Neural cell (in vitro differentiated cells): ENCODE data around the gene PITX1. TPM values are rescaled to one million over a fixed set of nuclear protein-coding genes. Genes with fewer than 3 reads are reported as not detected.

Experiments
- H2AFZ ChIP-seq: fragments of 200-600, 300-800 bp; sonication (generic), shearing (Covaris generic); 2 replicates; pipeline ENCODE4 v1.6.0; 2014; ENCODE audit warnings: low read depth, mild to moderate bottlenecking, antibody characterized with exemption, low read length, moderate library complexity
- H3F3A ChIP-seq: fragments of 200-600 bp; shearing (Covaris generic); 2 replicates; pipeline ENCODE4 v1.6.1; 2016; ENCODE audit warnings: mild to moderate bottlenecking, moderate library complexity, mixed read lengths, antibody characterized with exemption, low read length; ENCODE audit not compliant: insufficient read depth, poor library complexity, severe bottlenecking
- H3K27ac ChIP-seq: fragments of 200-600, 300-800 bp; sonication (generic), shearing (Covaris generic); 2 replicates; pipeline ENCODE4 v1.5.1; 2014; ENCODE audit warnings: mild to moderate bottlenecking, low read length, moderate library complexity
- H3K27me3 ChIP-seq: fragments of 300-800, 200-600 bp; sonication (generic), shearing (Covaris generic); 2 replicates; pipeline ENCODE4 v1.6.0; 2014; ENCODE audit warnings: mild to moderate bottlenecking, low read depth, low read length, moderate library complexity; ENCODE audit not compliant: insufficient read depth
- H3K36me3 ChIP-seq: fragments of 300-800, 200-600 bp; sonication (generic), shearing (Covaris generic); 2 replicates; pipeline ENCODE4 v1.5.1; 2014; ENCODE audit warnings: mild to moderate bottlenecking, antibody characterized with exemption, low read length, moderate library complexity; ENCODE audit not compliant: insufficient read depth
- H3K4me2 ChIP-seq: fragments of 300-800, 200-600 bp; sonication (generic), shearing (Covaris generic); 2 replicates; pipeline ENCODE4 v1.6.0; 2014; ENCODE audit warnings: mild to moderate bottlenecking, low read length
- H3K4me3 ChIP-seq: fragments of 300-800, 200-600 bp; sonication (generic), shearing (Covaris generic); 2 replicates; pipeline ENCODE4 v1.5.1; 2014; ENCODE audit warnings: mild to moderate bottlenecking, low read length, moderate library complexity
- H3K79me2 ChIP-seq: fragments of 200-600 bp; shearing (Covaris generic); replicated peaks from 2 replicates; pipeline ENCODE4 v1.6.0; 2014; ENCODE audit warnings: mild to moderate bottlenecking, low read length, moderate library complexity; ENCODE audit not compliant: insufficient read depth
- H3K9ac ChIP-seq: fragments of 300-800, 200-600 bp; sonication (generic), shearing (Covaris generic); 2 replicates; pipeline ENCODE4 v1.6.1; 2016; ENCODE audit warnings: mild to moderate bottlenecking, low read length, mixed read lengths
- H3K9me2 ChIP-seq: fragments of 200-600 bp; shearing (Covaris generic); 2 replicates; pipeline ENCODE4 v1.6.1; 2016; ENCODE audit warnings: mild to moderate bottlenecking, low read length, mixed read lengths; ENCODE audit not compliant: insufficient read depth
- H3K9me3 ChIP-seq: fragments of 200-600, 300-800 bp; sonication (generic), shearing (Covaris generic); 2 replicates; pipeline ENCODE4 v1.6.1; 2016; ENCODE audit warnings: mild to moderate bottlenecking, mixed run types, low read length, moderate library complexity, mixed read lengths
- H4K20me1 ChIP-seq: fragments of 200-600 bp; shearing (Covaris generic); 2 replicates; pipeline ENCODE4 v1.6.1; 2016; ENCODE audit warnings: mild to moderate bottlenecking, mixed run types; ENCODE audit not compliant: insufficient read depth
- CTCF ChIP-seq: fragments of 450-650 bp; IDR thresholded peaks from 2 replicates; pipeline ENCODE4 v1.5.1; 2014; ENCODE audit warnings: antibody characterized with exemption, mild to moderate bottlenecking, moderate library complexity; ENCODE audit not compliant: poor library complexity, severe bottlenecking
- EP300 ChIP-seq: fragments of 450-650 bp; conservative IDR thresholded peaks from 2 replicates; pipeline ENCODE4 v1.6.1; 2014; ENCODE audit warnings: antibody characterized with exemption, mild to moderate bottlenecking, moderate library complexity; ENCODE audit not compliant: poor library complexity, severe bottlenecking
- EZH2 ChIP-seq: fragments of 200-600, 300-800 bp; shearing (Covaris generic), sonication (generic); IDR thresholded peaks from 2 replicates; pipeline ENCODE4 v1.6.1; 2014; ENCODE audit warnings: antibody characterized with exemption, low read length, borderline replicate concordance, mild to moderate bottlenecking; ENCODE audit not compliant: insufficient read depth, poor library complexity, severe bottlenecking
- MXI1 ChIP-seq: fragments of 450-650 bp; conservative IDR thresholded peaks from 2 replicates; pipeline ENCODE4 v1.6.1; 2014; ENCODE audit warnings: antibody characterized with exemption, mild to moderate bottlenecking; ENCODE audit not compliant: poor library complexity, severe bottlenecking
- POLR2AphosphoS5 ChIP-seq: IDR thresholded peaks from 2 replicates; pipeline ENCODE4 v1.6.1; 2012
- RAD21 ChIP-seq: fragments of 450-650 bp; conservative IDR thresholded peaks from 2 replicates; pipeline ENCODE4 v1.6.1; 2014; ENCODE audit warnings: antibody characterized with exemption, mild to moderate bottlenecking, moderate library complexity
- SMC3 ChIP-seq: fragments of 450-650 bp; conservative IDR thresholded peaks from 2 replicates; pipeline ENCODE4 v1.6.1; 2014; ENCODE audit warnings: antibody characterized with exemption, mild to moderate bottlenecking, moderate library complexity; ENCODE audit not compliant: poor library complexity
- TAF1 ChIP-seq: IDR thresholded peaks from 2 replicates; pipeline ENCODE4 v1.6.1; 2012; ENCODE audit warnings: low read depth
- polyA plus RNA-seq: library from polyadenylated mRNA; depleted of rRNA; stranded (reverse); fragments of >200 nt; gene quantifications from 2 replicates; pipeline ENCODE4 v1.2.3, GENCODE V29; 2014
- TF ChIP-seq, protein P1 (sequence below): IDR thresholded peaks from 2 replicates; pipeline ENCODE4 v1.6.1; 2012; ENCODE audit warnings: borderline replicate concordance

The PITX1 gene
- polyA plus RNA-seq, 1 donor from 2014 or later = not detected

- Histone ChIP-seq H3K9me2 (no peaks in the 10 kb centered on the region), H3K9ac (no peak overlapping the region), H2AFZ (no peak overlapping the region), H3K4me3 (no peak overlapping the region), H3K27ac (no peak overlapping the region), H3K36me3 (no peaks in the 10 kb centered on the region), H3K27me3 (no peaks in the 10 kb centered on the region), H3K4me2 (no peak overlapping the region), H3F3A (no peaks in the 10 kb centered on the region), H3K79me2 (no peaks in the 10 kb centered on the region), H3K9me3 (no peaks in the 10 kb centered on the region), H4K20me1 (no peaks in the 10 kb centered on the region)
- TF ChIP-seq POLR2AphosphoS5 (no peak), RAD21 (no peak), TAF1 (no peak), EP300 (no peak), CTCF (no peak), EZH2 (no peak), SMC3 (no peak), MXI1 (no peak)
- TF ChIP-seq, protein P1, sequence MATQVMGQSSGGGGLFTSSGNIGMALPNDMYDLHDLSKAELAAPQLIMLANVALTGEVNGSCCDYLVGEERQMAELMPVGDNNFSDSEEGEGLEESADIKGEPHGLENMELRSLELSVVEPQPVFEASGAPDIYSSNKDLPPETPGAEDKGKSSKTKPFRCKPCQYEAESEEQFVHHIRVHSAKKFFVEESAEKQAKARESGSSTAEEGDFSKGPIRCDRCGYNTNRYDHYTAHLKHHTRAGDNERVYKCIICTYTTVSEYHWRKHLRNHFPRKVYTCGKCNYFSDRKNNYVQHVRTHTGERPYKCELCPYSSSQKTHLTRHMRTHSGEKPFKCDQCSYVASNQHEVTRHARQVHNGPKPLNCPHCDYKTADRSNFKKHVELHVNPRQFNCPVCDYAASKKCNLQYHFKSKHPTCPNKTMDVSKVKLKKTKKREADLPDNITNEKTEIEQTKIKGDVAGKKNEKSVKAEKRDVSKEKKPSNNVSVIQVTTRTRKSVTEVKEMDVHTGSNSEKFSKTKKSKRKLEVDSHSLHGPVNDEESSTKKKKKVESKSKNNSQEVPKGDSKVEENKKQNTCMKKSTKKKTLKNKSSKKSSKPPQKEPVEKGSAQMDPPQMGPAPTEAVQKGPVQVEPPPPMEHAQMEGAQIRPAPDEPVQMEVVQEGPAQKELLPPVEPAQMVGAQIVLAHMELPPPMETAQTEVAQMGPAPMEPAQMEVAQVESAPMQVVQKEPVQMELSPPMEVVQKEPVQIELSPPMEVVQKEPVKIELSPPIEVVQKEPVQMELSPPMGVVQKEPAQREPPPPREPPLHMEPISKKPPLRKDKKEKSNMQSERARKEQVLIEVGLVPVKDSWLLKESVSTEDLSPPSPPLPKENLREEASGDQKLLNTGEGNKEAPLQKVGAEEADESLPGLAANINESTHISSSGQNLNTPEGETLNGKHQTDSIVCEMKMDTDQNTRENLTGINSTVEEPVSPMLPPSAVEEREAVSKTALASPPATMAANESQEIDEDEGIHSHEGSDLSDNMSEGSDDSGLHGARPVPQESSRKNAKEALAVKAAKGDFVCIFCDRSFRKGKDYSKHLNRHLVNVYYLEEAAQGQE = no peak
These were observed 20.0 kb downstream of the PITX1 start for GRCh38 chr5:135013947-135014570.

DNA sequence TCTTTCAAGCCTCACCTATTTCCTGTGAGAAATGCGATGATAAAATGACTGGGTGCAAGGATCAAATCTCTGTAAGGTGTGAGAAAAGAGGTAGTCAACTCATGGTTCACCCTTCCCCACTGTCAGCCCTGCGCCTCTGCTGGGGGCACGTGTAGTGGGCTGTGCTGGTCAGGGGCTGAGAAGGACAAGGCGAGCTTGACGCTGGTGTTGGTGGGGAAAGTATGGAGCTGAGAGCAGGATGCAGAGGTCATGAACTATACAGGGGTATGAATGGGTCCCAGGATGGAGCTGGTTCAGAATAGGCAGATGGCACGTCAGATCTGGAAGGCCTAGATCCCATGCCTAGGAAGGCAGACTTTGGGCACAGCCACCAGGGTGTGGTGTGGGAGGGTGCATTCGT is 20.6 kb downstream of the PITX1 start:
- Histone ChIP-seq H3K9ac (no peak overlapping the region), H3K4me2 (no peak overlapping the region), H4K20me1 (no peaks in the 10 kb centered on the region), H2AFZ (no peak overlapping the region), H3K36me3 (no peaks in the 10 kb centered on the region), H3K4me3 (no peak overlapping the region), H3K9me3 (no peaks in the 10 kb centered on the region), H3K27ac (no peak overlapping the region), H3K27me3 (no peaks in the 10 kb centered on the region), H3K79me2 (no peaks in the 10 kb centered on the region), H3K9me2 (no peaks in the 10 kb centered on the region), H3F3A (no peaks in the 10 kb centered on the region)
- TF ChIP-seq, protein P1 = no peak
